Measurements from ENCODE around the gene SLC15A5. TPM values are rescaled to one million over a fixed set of nuclear protein-coding genes. Genes with fewer than 3 reads are reported as not detected.

SLC15A5 gene
- total RNA-seq (2014; rRNA removed; shearing (Covaris generic); ENCODE audit: low replicate concordance), result not detected in 2 replicates

- in situ Hi-C loops (cut with HindIII; ENCODE audit: low pct_unique_long_range_greater_than_20kb, low sequenced_read_pairs), result no loop called here
- no peak for DNase-seq (ENCODE audit: low read depth)
These were observed at the start of gene SLC15A5 for GRCh38 chr12:16277585-16277984. SLC15A5 (minus strand) TSS chr12:16277685; CDS start chr12:16277685, 0 bp downstream.

- no peak for DNase-seq (ENCODE audit: low read depth)
- in situ Hi-C loops (cut with HindIII; ENCODE audit: low pct_unique_long_range_greater_than_20kb, low sequenced_read_pairs), result no loop called here
These were observed 47.9 kb upstream of the SLC15A5 start for GRCh38 chr12:16325426-16325825.

GRCh38 chr12:16324772-16325171 is 47.3 kb upstream of the SLC15A5 start:
- DNase-seq (ENCODE audit: low read depth), result no peak
- in situ Hi-C loops (cut with HindIII; ENCODE audit: low pct_unique_long_range_greater_than_20kb, low sequenced_read_pairs), result no loop called here

GRCh38 chr12:16324272-16324671 is 46.8 kb upstream of the SLC15A5 start:
- in situ Hi-C loops (cut with HindIII; ENCODE audit: low pct_unique_long_range_greater_than_20kb, low sequenced_read_pairs), result no loop called here
- DNase-seq (ENCODE audit: low read depth), result no peak

GRCh38 chr12:16323638-16324037 is 46.2 kb upstream of the SLC15A5 start:
- no peak for DNase-seq (ENCODE audit: low read depth)
- in situ Hi-C loops (cut with HindIII; ENCODE audit: low pct_unique_long_range_greater_than_20kb, low sequenced_read_pairs), result no loop called here

GRCh38 chr12:16323010-16323409 is 45.5 kb upstream of the SLC15A5 start:
- DNase-seq (ENCODE audit: low read depth), result no peak
- in situ Hi-C loops (cut with HindIII; ENCODE audit: low pct_unique_long_range_greater_than_20kb, low sequenced_read_pairs), result no loop called here

- DNase-seq (ENCODE audit: low read depth), result no peak
- in situ Hi-C loops (cut with HindIII; ENCODE audit: low pct_unique_long_range_greater_than_20kb, low sequenced_read_pairs), result no loop called here
These were observed 33.4 kb upstream of the SLC15A5 start for GRCh38 chr12:16310934-16311333.

GRCh38 chr12:16307856-16308475 is 30.5 kb upstream of the SLC15A5 start:
- no peak for DNase-seq (ENCODE audit: low read depth)
- in situ Hi-C loops (cut with HindIII; ENCODE audit: low pct_unique_long_range_greater_than_20kb, low sequenced_read_pairs), result no loop called here

- in situ Hi-C loops (cut with HindIII; ENCODE audit: low pct_unique_long_range_greater_than_20kb, low sequenced_read_pairs), result no loop called here
- no peak for DNase-seq (ENCODE audit: low read depth)
These were observed 26.5 kb upstream of the SLC15A5 start for GRCh38 chr12:16303939-16304338.

GRCh38 chr12:16300736-16301135 is 23.3 kb upstream of the SLC15A5 start:
- in situ Hi-C loops (cut with HindIII; ENCODE audit: low pct_unique_long_range_greater_than_20kb, low sequenced_read_pairs), result no loop called here
- DNase-seq (ENCODE audit: low read depth), result no peak

- in situ Hi-C loops (cut with HindIII; ENCODE audit: low pct_unique_long_range_greater_than_20kb, low sequenced_read_pairs), result no loop called here
These were observed 22.6 kb upstream of the SLC15A5 start for GRCh38 chr12:16300122-16300521.

GRCh38 chr12:16299403-16299802 is 21.9 kb upstream of the SLC15A5 start:
- in situ Hi-C loops (cut with HindIII; ENCODE audit: low pct_unique_long_range_greater_than_20kb, low sequenced_read_pairs), result no loop called here
- DNase-seq (ENCODE audit: low read depth), result no peak

More at GRCh38 chr12:16300122-16300521, 22.6 kb upstream of the SLC15A5 start:
- no peak for DNase-seq (ENCODE audit: low read depth)

- in situ Hi-C loops (cut with HindIII; ENCODE audit: low pct_unique_long_range_greater_than_20kb, low sequenced_read_pairs), result no loop called here
- no peak for DNase-seq (ENCODE audit: low read depth)
These were observed 20.0 kb upstream of the SLC15A5 start for GRCh38 chr12:16297521-16297920.

- DNase-seq (ENCODE audit: low read depth), result no peak
- in situ Hi-C loops (cut with HindIII; ENCODE audit: low pct_unique_long_range_greater_than_20kb, low sequenced_read_pairs), result no loop called here
These were observed 17.0 kb upstream of the SLC15A5 start for GRCh38 chr12:16294376-16294956.

- DNase-seq (ENCODE audit: low read depth), result no peak
- in situ Hi-C loops (cut with HindIII; ENCODE audit: low pct_unique_long_range_greater_than_20kb, low sequenced_read_pairs), result no loop called here
These were observed 13.5 kb upstream of the SLC15A5 start for GRCh38 chr12:16291032-16291431.

- DNase-seq (ENCODE audit: low read depth), result no peak
- in situ Hi-C loops (cut with HindIII; ENCODE audit: low pct_unique_long_range_greater_than_20kb, low sequenced_read_pairs), result no loop called here
These were observed 8.1 kb upstream of the SLC15A5 start for GRCh38 chr12:16285586-16285985.

- DNase-seq (ENCODE audit: low read depth), result no peak
- in situ Hi-C loops (cut with HindIII; ENCODE audit: low pct_unique_long_range_greater_than_20kb, low sequenced_read_pairs), result no loop called here
These were observed 5.5 kb upstream of the SLC15A5 start for GRCh38 chr12:16282978-16283377.

GRCh38 chr12:16282081-16282480 is 4.6 kb upstream of the SLC15A5 start:
- no peak for DNase-seq (ENCODE audit: low read depth)
- in situ Hi-C loops (cut with HindIII; ENCODE audit: low pct_unique_long_range_greater_than_20kb, low sequenced_read_pairs), result no loop called here

- DNase-seq (ENCODE audit: low read depth), result no peak
- in situ Hi-C loops (cut with HindIII; ENCODE audit: low pct_unique_long_range_greater_than_20kb, low sequenced_read_pairs), result no loop called here
These were observed 3.7 kb upstream of the SLC15A5 start for GRCh38 chr12:16281157-16281556.

GRCh38 chr12:16272222-16272621 is 5.3 kb downstream of the SLC15A5 start:
- in situ Hi-C loops (cut with HindIII; ENCODE audit: low pct_unique_long_range_greater_than_20kb, low sequenced_read_pairs), result no loop called here
- no peak for DNase-seq (ENCODE audit: low read depth)

Measured in Caki2 (cell line).